IMR-90 (cell line): Measurements from ENCODE around the gene DLGAP4. TPM values are rescaled to one million over a fixed set of nuclear protein-coding genes. Genes with fewer than 3 reads are reported as not detected.

Source experiments
- ATAC-seq: fragments of 200-7000 bp; cut with Tn5 transposase; 2 replicates; pipeline ENCODE4 v1.9.1; 2020; ENCODE audit warnings: low read depth, mild to moderate bottlenecking, moderate library complexity
- BruUV-seq: library from RNA; stranded (reverse); fragments of 400-500 nt; replicated peaks from 2 replicates; lab custom pipeline; 2021; lab: Mats Ljungman, UMichigan
- CTCF ChIA-PET: fragments of 300-600 bp; formaldehyde crosslinking; extraction: SDS; loops from one replicate; lab custom pipeline; 2021; ENCODE audit warnings: antibody characterized with exemption; lab: Yijun Ruan, JAX
- POLR2A ChIA-PET: fragments of 300-600 bp; sonication (Branson Sonifier 250); formaldehyde crosslinking; loops from one replicate; lab custom pipeline; 2022; ENCODE audit warnings: antibody characterized with exemption; ENCODE audit not compliant: unreplicated experiment; lab: Charles Lee
- DNase-seq: peaks from one replicate; pipeline ENCODE4 v3.0.0; 2013
- H2AFZ ChIP-seq: replicated peaks from 2 replicates; pipeline ENCODE3; 2013; ENCODE audit warnings: low read length, mild to moderate bottlenecking; ENCODE audit not compliant: poor library complexity
- H2AK5ac ChIP-seq: 2 replicates; pipeline ENCODE4 v1.6.1; 2013; ENCODE audit warnings: low read depth, low read length, inconsistent platforms
- H2AK9ac ChIP-seq: replicated peaks from 2 replicates; pipeline ENCODE3; 2013; ENCODE audit warnings: mild to moderate bottlenecking, low read depth, low read length, moderate library complexity; ENCODE audit not compliant: poor library complexity
- H2BK120ac ChIP-seq: 2 replicates; pipeline ENCODE4 v1.6.1; 2013; ENCODE audit warnings: low read depth, low read length, inconsistent platforms
- H2BK15ac ChIP-seq: 3 replicates; pipeline ENCODE4 v1.6.1; 2013; ENCODE audit warnings: low read depth, low read length, inconsistent platforms
- H2BK20ac ChIP-seq: 2 replicates; pipeline ENCODE4 v1.6.1; 2013; ENCODE audit warnings: low read depth, mild to moderate bottlenecking, inconsistent platforms, low read length, moderate library complexity
- H2BK5ac ChIP-seq: 2 replicates; pipeline ENCODE4 v1.6.1; 2013; ENCODE audit warnings: mild to moderate bottlenecking, low read depth, low read length, inconsistent platforms; ENCODE audit not compliant: poor library complexity, severe bottlenecking
- H3K14ac ChIP-seq: replicated peaks from 2 replicates; pipeline ENCODE4 v1.6.1; 2013; ENCODE audit warnings: low read depth, low read length, inconsistent platforms
- H3K18ac ChIP-seq: 2 replicates; pipeline ENCODE4 v1.6.1; 2013; ENCODE audit warnings: low read depth, low read length, control low read depth
- H3K23ac ChIP-seq: 2 replicates; pipeline ENCODE4 v1.6.1; 2013; ENCODE audit warnings: low read depth, low read length, inconsistent platforms
- H3K27ac ChIP-seq: 2 replicates; pipeline ENCODE4 v1.5.1; 2013; ENCODE audit warnings: mild to moderate bottlenecking, control low read depth, low read length; ENCODE audit not compliant: insufficient read depth
- H3K27me3 ChIP-seq: 2 replicates; pipeline ENCODE4 v1.6.1; 2013; ENCODE audit warnings: low read length; ENCODE audit not compliant: control insufficient read depth, insufficient read depth
- H3K36me3 ChIP-seq: 2 replicates; pipeline ENCODE4 v1.6.1; 2013; ENCODE audit warnings: low read length, mixed read lengths; ENCODE audit not compliant: control insufficient read depth, insufficient read depth
- H3K4ac ChIP-seq: 2 replicates; pipeline ENCODE4 v1.6.1; 2013; ENCODE audit warnings: low read depth, low read length, inconsistent platforms
- H3K4me1 ChIP-seq: 2 replicates; pipeline ENCODE4 v1.6.1; 2013; ENCODE audit warnings: low read length, mixed read lengths; ENCODE audit not compliant: control insufficient read depth, insufficient read depth
- H3K4me2 ChIP-seq: 2 replicates; pipeline ENCODE4 v1.6.1; 2013; ENCODE audit warnings: low read depth, mild to moderate bottlenecking, control low read depth, low read length, moderate library complexity
- H3K4me3 ChIP-seq: 2 replicates; pipeline ENCODE4 v1.5.1; 2013; ENCODE audit warnings: low read depth, mild to moderate bottlenecking, control low read depth, low read length, moderate library complexity; ENCODE audit not compliant: insufficient read depth
- H3K56ac ChIP-seq: 2 replicates; pipeline ENCODE4 v1.6.1; 2013; ENCODE audit warnings: low read length, inconsistent platforms; ENCODE audit not compliant: insufficient read depth; ENCODE audit errors: extremely low read depth
- H3K79me1 ChIP-seq, 2 experiments: 2 replicates each; pipeline ENCODE4 v1.6.1; 2013; ENCODE audit warnings: low read length in 2 of 2, inconsistent platforms in 1 of 2, low read depth in 1 of 2
- H3K9ac ChIP-seq: 2 replicates; pipeline ENCODE4 v1.6.1; 2013; ENCODE audit warnings: low read depth, low read length, control low read depth
- H3K9me1 ChIP-seq: 2 replicates; pipeline ENCODE4 v1.6.1; 2013; ENCODE audit warnings: low read length, inconsistent platforms; ENCODE audit not compliant: insufficient read depth
- H3K9me3 ChIP-seq: 2 replicates; pipeline ENCODE4 v1.6.1; 2013; ENCODE audit warnings: low read length; ENCODE audit not compliant: control insufficient read depth, insufficient read depth
- H4K20me1 ChIP-seq: 2 replicates; pipeline ENCODE4 v1.6.1; 2013; ENCODE audit warnings: low read length, inconsistent platforms; ENCODE audit not compliant: insufficient read depth
- H4K5ac ChIP-seq: 2 replicates; pipeline ENCODE4 v1.6.1; 2013; ENCODE audit warnings: mild to moderate bottlenecking, low read depth, low read length, control low read depth
- H4K8ac ChIP-seq, 2 experiments: 2 replicates each; pipeline ENCODE4 v1.6.1; 2013; ENCODE audit warnings: low read depth in 2 of 2, low read length in 2 of 2, control low read depth in 1 of 2, inconsistent platforms in 1 of 2
- H4K91ac ChIP-seq: 2 replicates; pipeline ENCODE4 v1.6.1; 2013; ENCODE audit warnings: low read depth, low read length, inconsistent platforms; ENCODE audit not compliant: insufficient read depth
- CEBPB ChIP-seq: IDR thresholded peaks from 2 replicates; pipeline ENCODE4 v1.6.1; 2012; ENCODE audit warnings: low read depth, low read length, improper control_type of control experiment
- FOS ChIP-seq: fragments of 150-350 bp; IDR thresholded peaks from 2 replicates; pipeline ENCODE4 v1.6.1; 2016; ENCODE audit warnings: low read depth, low read length
- MXI1 ChIP-seq: IDR thresholded peaks from 2 replicates; pipeline ENCODE4 v1.6.1; 2012; ENCODE audit warnings: low read depth, mild to moderate bottlenecking, low read length, moderate library complexity, borderline replicate concordance
- RCOR1 ChIP-seq: IDR thresholded peaks from 2 replicates; pipeline ENCODE4 v1.6.1; 2012; ENCODE audit warnings: mild to moderate bottlenecking, low read length, improper control_type of control experiment; ENCODE audit not compliant: insufficient replicate concordance
- WGBS, 2 experiments: methylation state at CpG; one replicate each; pipeline versions ENCODE4 v1.1.5 to v1.1.7; 2013; ENCODE audit warnings: missing lambda C conversion rate in 2 of 2; ENCODE audit not compliant: insufficient read length in 1 of 2; ENCODE audit errors: extremely low coverage in 2 of 2; 5-methylcytosine and 5-hydroxymethylcytosine counted together
- dilution Hi-C: fragments of 300-500 bp; cut with HindIII; formaldehyde crosslinking; loops from one replicate; pipeline ENCODE4 v1.14.3; 2018; ENCODE audit warnings: low sequenced_read_pairs; ENCODE audit not compliant: unreplicated experiment
- in situ Hi-C: fragments of 300-500 bp; cut with MboI; formaldehyde crosslinking; loops from 3 replicates; pipeline ENCODE4 v1.14.3; 2019; ENCODE audit warnings: low sequenced_read_pairs, inconsistent platforms, mixed read lengths
- intact Hi-C: fragments of 100-400 bp; cut with micrococcal nuclease; formaldehyde crosslinking; loops from 2 replicates; pipeline ENCODE4 v1.10.0; 2022
- polyA plus RNA-seq, 3 experiments: library from polyadenylated mRNA; depleted of rRNA; stranded (reverse); fragments of >200 nt; gene quantifications; 2 replicates each; pipeline ENCODE4 v1.2.3, GENCODE V29; 2012; ENCODE audit warnings: low replicate concordance in 1 of 3
- total RNA-seq: library from RNA; depleted of rRNA; stranded (reverse); fragments of >200 nt; gene quantifications from 2 replicates; pipeline ENCODE4 v1.2.3, GENCODE V29; 2012
- TF ChIP-seq, protein P1 (sequence below): fragments of 150-350 bp; IDR thresholded peaks from 2 replicates; pipeline ENCODE4 v1.6.1; 2016; ENCODE audit warnings: low read depth, mild to moderate bottlenecking, low read length, moderate library complexity, borderline replicate concordance

Gene DLGAP4
- total and polyA plus RNA-seq, 2 of the 4 experiments (the other 2 are of a cell fraction): 32.3 to 73.2 TPM

DNA sequence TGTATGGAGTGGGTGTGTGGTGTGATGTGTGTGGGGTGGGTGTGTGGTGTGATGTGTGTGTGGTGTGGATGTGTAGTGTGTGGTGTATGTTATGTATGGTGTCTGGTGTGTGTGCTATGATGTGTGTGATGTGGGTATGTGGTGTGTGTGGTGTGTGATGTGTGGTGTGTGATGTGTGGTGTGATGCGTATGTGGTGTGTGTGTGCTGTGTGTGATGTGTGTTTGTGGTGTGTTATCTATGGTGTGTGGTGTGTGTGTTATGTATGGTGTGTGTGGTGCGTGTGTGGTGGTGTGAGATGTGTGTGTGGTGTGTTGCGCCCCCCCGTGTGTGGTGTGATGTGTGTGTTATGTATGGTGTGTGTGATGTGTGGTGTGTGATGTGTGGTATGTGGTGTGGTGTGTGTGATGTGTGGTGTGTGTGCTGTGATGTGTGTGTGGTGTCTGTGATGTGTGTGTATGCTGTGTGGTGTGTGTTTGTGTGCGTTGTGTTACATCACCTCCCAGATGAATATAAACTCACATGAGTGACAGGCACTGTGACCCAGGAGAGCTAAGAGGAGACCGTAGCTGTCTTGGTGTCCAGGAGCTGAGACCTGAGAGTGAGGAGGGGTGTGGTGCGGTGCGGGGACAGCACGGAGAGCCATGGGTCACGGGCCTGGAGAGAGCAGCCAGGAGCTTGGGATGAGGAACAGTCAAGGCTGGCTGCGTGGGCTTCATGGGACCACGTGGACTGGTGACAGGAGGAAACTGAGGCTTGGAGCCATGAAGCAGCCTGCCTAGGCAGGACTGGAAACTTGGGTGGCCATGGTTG, 8.8 kb downstream of the DLGAP4 start (continued):
- no peak for TF ChIP-seq FOS

- BruUV-seq: no TSS peak
- CTCF ChIA-PET: interaction anchor here (0.6 kb wide), 1 partner anchor 13 kb away, joined by 3 read pairs; no protein-coding TSS in a partner anchor
Observed at GRCh38 chr20:36315545-36316351, 9.6 kb downstream of the DLGAP4 start.

More at GRCh38 chr20:36315545-36316351, 9.6 kb downstream of the DLGAP4 start:
- Histone ChIP-seq H4K20me1 (no peaks in the 10 kb centered on the region; the same call in 1 of the 2 replicates), H3K4ac (no peak overlapping the region), H2AK9ac (no peak overlapping the region), H2BK15ac (no peak overlapping the region), H4K5ac (no peak overlapping the region), H2BK5ac (no peak overlapping the region), H3K27ac (no peak overlapping the region), H2AFZ (no peak overlapping the region), H3K56ac (no peak overlapping the region), H3K79me1 (no peaks in the 10 kb centered on the region), H3K23ac (no peak overlapping the region), H3K9ac (no peak overlapping the region), H3K4me3 (no peak overlapping the region), H4K8ac (no peak overlapping the region), H4K91ac (no peak overlapping the region), H3K4me2 (no peak overlapping the region), H2BK120ac (no peak overlapping the region), H3K4me1 (no peaks in the 10 kb centered on the region), H3K9me1 (peaks cover 6% of the 10 kb centered on the region), H3K18ac (no peak overlapping the region), H2BK20ac (no peak overlapping the region), H3K9me3 (no peaks in the 10 kb centered on the region), H2AK5ac (no peak overlapping the region), H3K14ac (no peak overlapping the region), H3K36me3 (no peaks in the 10 kb centered on the region), H3K27me3 (peaks cover 30% of the 10 kb centered on the region)
- POLR2A ChIA-PET: no interaction called here
- TF ChIP-seq MXI1 (no peak), RCOR1 (no peak), FOS (no peak), CEBPB (no peak)
- TF ChIP-seq, protein P1, sequence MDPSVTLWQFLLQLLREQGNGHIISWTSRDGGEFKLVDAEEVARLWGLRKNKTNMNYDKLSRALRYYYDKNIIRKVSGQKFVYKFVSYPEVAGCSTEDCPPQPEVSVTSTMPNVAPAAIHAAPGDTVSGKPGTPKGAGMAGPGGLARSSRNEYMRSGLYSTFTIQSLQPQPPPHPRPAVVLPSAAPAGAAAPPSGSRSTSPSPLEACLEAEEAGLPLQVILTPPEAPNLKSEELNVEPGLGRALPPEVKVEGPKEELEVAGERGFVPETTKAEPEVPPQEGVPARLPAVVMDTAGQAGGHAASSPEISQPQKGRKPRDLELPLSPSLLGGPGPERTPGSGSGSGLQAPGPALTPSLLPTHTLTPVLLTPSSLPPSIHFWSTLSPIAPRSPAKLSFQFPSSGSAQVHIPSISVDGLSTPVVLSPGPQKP: no peak
- WGBS, 2 experiments: 70% methylated on average over 7 of the region's 11 CpGs; no CpG with 5 or more reads in 1 of the 2 experiments
- intact Hi-C loops (no loop called here), dilution Hi-C loops (no loop called here), in situ Hi-C loops (no loop called here)
- ATAC-seq: no peak
- no peak for DNase-seq
